COLO829 (cell line): ENCODE data around the gene RPP38.

Experiments
- DNase-seq: peaks from one replicate; pipeline ENCODE4 v3.0.0; 2012; ENCODE audit warnings: low spot score

RPP38 gene

GRCh38 chr10:15112657-15113056 is 15.5 kb downstream of the RPP38 start:
- DNase-seq: no peak

GRCh38 chr10:15113766-15114165 is 16.6 kb downstream of the RPP38 start:
- DNase-seq: no peak

- no peak for DNase-seq
Measured at GRCh38 chr10:15116225-15116624, 19.1 kb downstream of the RPP38 start.

- no peak for DNase-seq
Measured at GRCh38 chr10:15118615-15119014, 21.5 kb downstream of the RPP38 start.

- DNase-seq: no peak
Measured at GRCh38 chr10:15120523-15120922, 23.4 kb downstream of the RPP38 start.

GRCh38 chr10:15121707-15122106 is 24.6 kb downstream of the RPP38 start:
- no peak for DNase-seq

- DNase-seq: no peak
Measured at GRCh38 chr10:15122477-15123030, 25.4 kb downstream of the RPP38 start.

GRCh38 chr10:15123749-15124184 is 26.6 kb downstream of the RPP38 start:
- DNase-seq: no peak

- DNase-seq: no peak
Measured at GRCh38 chr10:15124190-15124589, 27.0 kb downstream of the RPP38 start.

- DNase-seq: no peak
Measured at GRCh38 chr10:15124908-15125307, 27.8 kb downstream of the RPP38 start.

- DNase-seq: no peak
Measured at GRCh38 chr10:15131330-15131729, 34.2 kb downstream of the RPP38 start.

- DNase-seq: no peak
Measured at GRCh38 chr10:15136129-15137035, 39.2 kb downstream of the RPP38 start.

GRCh38 chr10:15137036-15137359 is 39.8 kb downstream of the RPP38 start:
- DNase-seq: no peak

- DNase-seq: no peak
Measured at GRCh38 chr10:15137636-15138035, 40.5 kb downstream of the RPP38 start.

GRCh38 chr10:15140698-15141097 is 43.5 kb downstream of the RPP38 start:
- no peak for DNase-seq

- DNase-seq: no peak
Measured at GRCh38 chr10:15141136-15142054, 44.2 kb downstream of the RPP38 start.

- no peak for DNase-seq
Measured at GRCh38 chr10:15144788-15145187, 47.6 kb downstream of the RPP38 start.

- no peak for DNase-seq
Measured at GRCh38 chr10:15146366-15146765, 49.2 kb downstream of the RPP38 start.

- no peak for DNase-seq
Measured at GRCh38 chr10:15147594-15148392, 50.6 kb downstream of the RPP38 start.

- DNase-seq: no peak
Measured at GRCh38 chr10:15149042-15149771, 52.1 kb downstream of the RPP38 start.

- no peak for DNase-seq
Measured at GRCh38 chr10:15150563-15150962, 53.4 kb downstream of the RPP38 start.
